ENCODE results near the gene SPATS2.
A peak's percentile ranks its signal among the peaks of the same experiment; 100 is the strongest.
"Not testable (repeated sequence)": the region's sequence is repeated elsewhere in the genome, so short reads cannot be mapped to it uniquely, and the experiment has no call there.

The SPATS2 gene

DNA sequence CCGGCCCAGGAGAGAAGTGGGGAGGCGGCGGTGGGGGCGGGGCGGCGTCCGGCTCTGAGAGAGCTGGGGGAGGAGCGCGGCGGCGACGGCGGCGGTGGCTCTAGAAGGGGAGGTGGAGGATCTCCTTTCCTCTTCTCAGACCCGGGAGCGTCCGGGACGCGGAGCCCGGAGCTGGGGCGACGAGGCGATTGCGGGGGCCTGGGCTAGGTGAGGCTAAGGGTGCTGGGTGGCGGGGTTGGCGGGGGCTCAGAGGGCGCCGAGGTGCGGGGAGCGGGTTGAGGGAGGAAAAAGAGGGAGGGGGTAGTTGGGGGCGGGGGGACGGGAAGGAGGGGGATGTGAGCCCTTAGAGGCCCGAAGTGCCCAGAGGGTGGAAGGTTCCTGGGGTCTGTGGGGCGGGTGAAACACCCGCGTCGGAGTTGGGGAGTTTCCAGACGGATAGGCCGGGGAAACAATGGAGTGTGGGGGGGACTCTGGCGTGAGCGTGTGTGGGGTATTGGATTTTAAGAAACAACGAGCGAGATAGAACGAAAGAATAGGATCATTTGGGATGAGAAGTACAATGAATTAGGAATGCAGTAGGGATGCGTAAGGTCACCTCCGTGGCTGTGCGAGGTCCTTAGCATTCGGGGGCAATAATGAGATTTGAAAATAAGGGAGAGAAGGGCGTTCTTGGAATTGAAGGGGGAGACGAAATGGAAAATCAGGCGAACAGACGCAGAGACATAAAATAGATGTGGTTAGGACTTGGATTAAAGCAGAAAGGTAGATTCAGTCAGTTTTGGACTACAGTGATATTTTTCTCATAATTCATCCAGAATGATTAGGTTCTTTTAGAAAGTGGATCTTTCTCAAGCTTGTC, at the start of gene SPATS2:
SPATS2 (plus strand) TSS at position 82 of the 859 bp plus-strand sequence. CDS start 93,551 bp downstream, outside the sequence.
- no peak for DNase-seq (ENCODE audit: low read depth, low spot score)

DNA sequence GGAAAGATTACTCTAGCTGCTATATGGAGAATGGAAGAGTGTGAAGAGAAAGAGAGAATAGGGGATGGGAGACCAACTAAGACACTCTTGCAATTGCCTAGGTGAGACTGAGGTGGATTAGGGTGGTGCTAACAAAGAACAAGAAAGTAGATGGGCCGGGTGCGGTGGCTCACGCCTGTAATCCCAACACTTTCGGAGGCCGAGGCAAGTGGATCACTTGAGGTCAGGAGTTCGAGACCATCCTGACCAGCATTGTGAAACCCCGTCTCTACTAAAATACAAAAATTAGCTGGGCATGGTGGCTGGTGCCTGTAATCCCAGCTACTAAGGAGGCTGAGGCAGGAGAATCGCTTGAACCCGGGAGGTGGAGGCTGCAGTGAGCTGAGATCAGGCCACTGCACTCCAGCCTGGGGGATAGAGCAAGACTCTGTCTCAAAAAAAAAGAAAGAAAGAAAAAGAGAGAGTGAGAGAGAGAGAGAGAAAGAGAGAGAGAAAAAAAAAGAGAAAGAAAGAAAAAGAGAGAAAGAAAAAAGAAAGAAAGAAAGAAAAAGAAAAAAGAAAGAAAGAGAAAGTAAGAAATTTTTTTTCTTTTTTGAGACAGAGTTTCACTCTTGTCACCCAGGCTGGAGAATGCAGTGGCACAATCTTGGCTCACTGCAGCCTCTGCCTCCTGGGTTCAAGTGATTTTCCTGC, 46.7 kb upstream of the SPATS2 start:
- not testable (repeated sequence) for DNase-seq (ENCODE audit: low read depth, low spot score)

DNA sequence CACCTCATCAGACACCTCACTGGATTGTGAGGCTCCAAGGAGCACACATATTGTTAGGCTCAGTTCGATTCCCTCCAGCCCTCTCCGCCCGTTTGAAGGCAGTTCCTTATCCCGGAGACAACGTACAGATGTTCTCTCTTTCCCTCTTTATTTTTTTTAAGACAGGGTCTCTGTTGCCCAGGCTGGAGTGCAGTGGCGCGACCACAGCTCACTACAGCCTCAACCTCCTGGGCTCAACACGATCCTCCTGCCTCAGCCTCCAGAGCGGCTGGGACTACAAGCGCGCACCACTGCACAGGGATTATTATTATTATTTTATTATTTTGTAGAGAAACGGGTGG, 44.9 kb upstream of the SPATS2 start:
- DNase-seq (ENCODE audit: low read depth, low spot score) = no peak

DNA sequence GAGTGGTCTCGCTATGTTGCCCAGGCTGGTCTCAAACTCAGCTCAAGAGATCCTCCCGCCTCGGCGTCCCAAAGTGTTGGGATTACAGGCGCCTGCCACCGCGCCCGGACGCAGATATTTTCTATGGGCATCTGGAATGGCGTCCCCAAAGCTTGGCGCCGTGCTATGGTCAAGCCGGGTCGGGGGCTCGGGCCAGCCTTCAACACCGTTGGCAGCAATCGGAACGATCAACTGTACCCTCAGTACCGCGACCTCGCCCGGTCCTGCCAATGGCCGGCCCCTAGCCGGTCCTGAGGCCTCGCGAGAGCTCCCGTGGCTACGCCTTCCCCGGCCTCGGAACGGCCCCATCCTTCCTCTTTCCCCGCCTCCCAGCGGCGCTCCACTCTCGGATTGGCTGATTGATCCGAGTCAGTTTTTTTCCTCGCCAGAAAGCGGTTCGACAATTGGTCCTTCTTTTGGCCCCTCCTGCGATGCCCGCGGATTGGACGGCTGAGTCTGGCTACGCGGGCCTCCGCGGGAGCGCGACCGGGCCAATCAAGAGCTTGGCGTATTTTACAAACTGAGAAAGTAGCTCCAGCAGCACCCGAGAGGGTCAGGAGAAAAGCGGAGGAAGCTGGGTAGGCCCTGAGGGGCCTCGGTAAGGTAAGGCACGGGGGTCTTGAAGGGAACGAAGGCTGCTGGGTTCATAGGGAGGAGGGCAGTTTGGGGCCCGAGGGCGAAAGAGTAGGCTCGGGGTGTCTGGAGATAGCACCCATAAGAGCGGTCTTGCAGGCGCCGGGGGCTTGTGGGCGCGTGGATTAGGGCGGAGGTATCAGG, 44.3 kb upstream of the SPATS2 start, which contains the start of gene TROAP:
TROAP (plus strand) TSS at position 548 of the 816 bp plus-strand sequence. CDS start 354 bp downstream, outside the sequence.
- DNase-seq (ENCODE audit: low read depth, low spot score) = peak; percentile 94

DNA sequence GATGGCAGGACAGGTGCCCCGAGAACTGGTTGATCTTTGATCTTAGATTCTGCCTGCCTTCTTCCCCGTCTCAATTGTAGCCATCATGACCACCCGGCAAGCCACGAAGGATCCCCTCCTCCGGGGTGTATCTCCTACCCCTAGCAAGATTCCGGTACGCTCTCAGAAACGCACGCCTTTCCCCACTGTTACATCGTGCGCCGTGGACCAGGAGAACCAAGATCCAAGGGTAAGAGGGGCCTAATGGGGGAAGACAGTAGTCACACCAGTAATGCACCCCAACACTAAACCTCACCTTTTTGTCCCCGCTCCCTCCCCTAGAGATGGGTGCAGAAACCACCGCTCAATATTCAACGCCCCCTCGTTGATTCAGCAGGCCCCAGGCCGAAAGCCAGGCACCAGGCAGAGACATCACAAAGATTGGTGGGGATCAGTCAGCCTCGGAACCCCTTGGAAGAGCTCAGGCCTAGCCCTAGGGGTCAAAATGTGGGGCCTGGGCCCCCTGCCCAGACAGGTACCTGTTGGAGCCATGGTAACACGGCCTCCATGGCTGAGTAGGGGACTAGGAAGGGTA, 43.7 kb upstream of the SPATS2 start:
- DNase-seq (ENCODE audit: low read depth, low spot score) = no peak

DNA sequence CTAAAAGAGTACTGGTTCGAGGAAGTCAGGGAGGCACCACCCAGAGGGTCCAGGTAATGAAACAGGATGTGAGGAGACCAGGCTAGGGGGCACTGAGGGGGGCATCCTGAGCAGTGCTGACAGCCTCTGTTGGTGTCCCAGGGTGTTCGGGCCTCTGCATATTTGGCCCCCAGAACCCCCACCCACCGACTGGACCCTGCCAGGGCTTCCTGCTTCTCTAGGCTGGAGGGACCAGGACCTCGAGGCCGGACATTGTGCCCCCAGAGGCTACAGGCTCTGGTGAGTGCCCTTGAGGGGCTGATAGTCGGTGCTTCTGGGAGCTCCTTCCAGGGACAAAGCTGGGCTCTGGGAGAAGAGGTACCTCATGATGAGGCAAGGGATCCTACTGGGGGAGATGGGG, 41.7 kb upstream of the SPATS2 start:
- DNase-seq (ENCODE audit: low read depth, low spot score) = no peak

DNA sequence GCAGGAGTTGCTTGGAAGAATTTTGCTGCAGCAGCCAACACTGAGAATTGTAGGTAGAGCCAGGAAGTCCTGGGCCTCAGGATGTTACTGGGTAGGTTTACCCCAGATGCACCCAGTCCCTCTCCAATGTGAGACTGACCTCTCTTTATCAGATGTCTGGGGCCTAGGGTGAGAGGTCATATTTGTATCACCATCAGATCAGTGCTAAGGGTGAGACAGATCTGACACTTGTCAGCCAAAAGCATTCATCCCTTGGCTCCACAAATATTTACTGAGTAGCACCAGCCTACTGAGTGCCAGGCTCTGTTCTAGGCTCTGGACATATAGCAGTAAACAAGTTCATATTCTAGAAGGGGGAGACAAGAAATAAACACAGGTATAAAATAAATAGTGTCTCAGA, 39.9 kb upstream of the SPATS2 start:
- DNase-seq (ENCODE audit: low read depth, low spot score) = no peak

DNA sequence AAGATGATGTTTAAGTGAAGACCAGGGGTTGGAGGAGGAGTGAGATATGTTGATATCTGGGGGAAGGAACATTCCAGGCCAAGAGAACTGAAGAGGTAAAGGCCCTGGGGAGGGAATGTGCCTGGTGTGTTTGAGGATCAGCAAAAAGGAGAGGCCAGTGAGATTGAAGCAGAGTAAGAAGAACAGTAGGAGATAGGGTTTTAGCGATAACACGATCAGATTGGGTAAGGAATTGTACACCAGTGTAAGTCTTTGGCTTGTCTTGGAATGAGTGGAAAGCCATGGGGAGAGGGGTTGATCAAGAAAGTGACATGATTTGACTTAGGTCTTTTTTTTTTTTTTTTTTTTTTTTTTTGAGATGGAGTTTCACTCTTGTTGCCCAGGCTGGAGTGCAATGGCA, 39.4 kb upstream of the SPATS2 start:
- DNase-seq (ENCODE audit: low read depth, low spot score) = no peak

DNA sequence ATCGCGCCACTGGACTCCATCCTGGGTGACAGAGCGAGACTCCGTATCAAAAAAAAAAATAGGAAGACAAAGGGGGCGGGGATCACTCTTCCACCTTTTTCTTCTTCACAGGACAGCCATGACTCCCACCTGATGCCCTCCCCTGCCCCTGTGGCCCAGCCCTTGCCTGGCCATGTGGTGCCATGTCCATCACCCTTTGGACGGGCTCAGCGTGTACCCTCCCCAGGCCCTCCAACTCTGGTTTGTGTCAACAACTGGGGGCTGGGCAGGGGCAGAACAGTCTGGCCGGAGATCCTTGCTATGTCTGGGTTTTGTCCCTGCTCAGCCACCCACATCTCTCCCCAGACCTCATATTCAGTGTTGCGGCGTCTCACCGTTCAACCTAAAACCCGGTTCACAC, 38.4 kb upstream of the SPATS2 start:
- DNase-seq (ENCODE audit: low read depth, low spot score) = no peak

DNA sequence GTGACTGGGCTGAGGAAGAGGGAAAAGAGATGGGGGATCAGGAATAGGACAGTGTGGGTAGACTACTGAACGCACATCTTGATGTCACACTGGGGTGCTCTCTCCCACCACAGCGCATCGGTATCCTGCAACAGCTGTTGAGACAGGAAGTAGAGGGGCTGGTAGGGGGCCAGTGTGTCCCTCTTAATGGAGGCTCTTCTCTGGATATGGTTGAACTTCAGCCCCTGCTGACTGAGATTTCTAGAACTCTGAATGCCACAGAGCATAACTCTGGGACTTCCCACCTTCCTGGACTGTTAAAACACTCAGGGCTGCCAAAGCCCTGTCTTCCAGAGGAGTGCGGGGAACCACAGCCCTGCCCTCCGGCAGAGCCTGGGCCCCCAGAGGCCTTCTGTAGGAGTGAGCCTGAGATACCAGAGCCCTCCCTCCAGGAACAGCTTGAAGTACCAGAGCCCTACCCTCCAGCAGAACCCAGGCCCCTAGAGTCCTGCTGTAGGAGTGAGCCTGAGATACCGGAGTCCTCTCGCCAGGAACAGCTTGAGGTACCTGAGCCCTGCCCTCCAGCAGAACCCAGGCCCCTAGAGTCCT, 37.1 kb upstream of the SPATS2 start:
- DNase-seq (ENCODE audit: low read depth, low spot score) = no peak

DNA sequence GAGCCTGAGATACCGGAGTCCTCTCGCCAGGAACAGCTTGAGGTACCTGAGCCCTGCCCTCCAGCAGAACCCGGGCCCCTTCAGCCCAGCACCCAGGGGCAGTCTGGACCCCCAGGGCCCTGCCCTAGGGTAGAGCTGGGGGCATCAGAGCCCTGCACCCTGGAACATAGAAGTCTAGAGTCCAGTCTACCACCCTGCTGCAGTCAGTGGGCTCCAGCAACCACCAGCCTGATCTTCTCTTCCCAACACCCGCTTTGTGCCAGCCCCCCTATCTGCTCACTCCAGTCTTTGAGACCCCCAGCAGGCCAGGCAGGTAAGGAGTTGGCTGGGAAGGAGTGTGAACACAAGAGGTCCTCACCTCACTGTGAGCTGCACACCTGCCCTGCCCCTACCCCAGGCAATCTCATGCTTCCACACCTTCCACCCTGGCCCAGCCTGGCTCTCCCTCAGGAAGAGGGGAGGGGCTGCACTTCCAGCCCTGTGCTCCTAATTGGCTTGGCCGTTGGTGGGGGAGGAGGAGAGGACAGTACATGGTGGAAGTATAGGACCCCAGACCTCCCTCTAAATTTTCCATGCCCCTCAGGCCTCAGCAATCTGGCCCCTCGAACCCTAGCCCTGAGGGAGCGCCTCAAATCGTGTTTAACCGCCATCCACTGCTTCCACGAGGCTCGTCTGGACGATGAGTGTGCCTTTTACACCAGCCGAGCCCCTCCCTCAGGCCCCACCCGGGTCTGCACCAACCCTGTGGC, 36.5 kb upstream of the SPATS2 start:
- DNase-seq (ENCODE audit: low read depth, low spot score) = no peak

DNA sequence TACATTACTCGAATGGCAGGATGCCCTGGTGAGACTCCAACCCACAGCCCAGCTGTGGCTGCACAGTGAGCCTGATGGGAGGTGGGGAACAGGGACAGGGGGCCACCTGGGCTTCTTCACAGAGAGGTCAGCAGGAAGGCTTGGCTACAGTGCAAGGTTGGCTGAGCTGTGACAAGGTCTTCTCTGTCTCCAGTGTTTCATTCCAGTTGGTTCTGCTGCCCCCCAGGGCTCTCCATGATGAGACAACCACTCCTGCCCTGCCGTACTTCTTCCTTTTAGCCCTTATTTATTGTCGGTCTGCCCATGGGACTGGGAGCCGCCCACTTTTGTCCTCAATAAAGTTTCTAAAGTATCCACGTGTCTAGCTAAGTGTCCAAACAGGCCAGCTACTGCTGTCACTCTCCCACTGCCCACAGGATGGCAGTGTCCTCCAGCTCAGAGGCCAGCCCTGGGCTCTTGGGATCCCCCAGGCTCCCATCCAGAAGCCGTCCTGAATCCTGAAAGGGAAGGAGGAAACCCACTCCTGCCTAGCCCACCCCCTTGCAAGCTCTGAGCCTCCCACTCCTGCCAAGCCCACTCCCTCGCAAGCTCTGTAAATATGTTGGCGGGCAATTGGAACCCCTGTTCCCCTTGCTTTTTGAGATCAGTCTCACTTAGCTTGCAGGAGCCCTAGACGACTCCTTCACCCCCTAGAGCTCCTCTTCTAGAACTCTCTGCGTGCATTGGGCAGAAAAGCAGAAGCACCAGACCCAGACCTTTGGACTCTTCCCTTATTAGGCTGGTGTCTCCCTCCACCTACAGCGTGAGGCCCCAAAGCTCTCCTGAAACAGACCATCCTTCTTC, 35.7 kb upstream of the SPATS2 start:
- DNase-seq (ENCODE audit: low read depth, low spot score) = no peak

DNA sequence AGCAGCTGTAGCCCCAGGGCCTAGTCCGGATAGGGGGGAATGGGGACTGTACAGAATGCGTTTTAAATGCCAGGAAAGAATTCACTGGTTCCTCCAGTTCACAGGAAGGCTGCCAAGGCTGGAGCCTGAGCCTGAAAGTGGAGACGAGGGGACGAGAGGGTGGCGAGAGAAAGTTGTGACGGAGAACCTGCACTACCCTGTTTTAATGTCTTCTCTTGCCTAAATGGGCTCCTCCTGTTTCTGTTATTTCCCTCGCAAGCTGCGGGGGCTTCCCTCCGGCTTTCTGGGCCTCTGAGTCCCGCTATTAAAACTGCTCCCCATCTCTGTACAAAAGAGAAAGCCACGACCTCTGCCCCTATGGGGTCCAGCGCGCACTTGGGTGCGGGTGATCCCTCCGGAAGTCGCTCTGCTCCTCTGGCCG, 34.8 kb upstream of the SPATS2 start:
- no peak for DNase-seq (ENCODE audit: low read depth, low spot score)

DNA sequence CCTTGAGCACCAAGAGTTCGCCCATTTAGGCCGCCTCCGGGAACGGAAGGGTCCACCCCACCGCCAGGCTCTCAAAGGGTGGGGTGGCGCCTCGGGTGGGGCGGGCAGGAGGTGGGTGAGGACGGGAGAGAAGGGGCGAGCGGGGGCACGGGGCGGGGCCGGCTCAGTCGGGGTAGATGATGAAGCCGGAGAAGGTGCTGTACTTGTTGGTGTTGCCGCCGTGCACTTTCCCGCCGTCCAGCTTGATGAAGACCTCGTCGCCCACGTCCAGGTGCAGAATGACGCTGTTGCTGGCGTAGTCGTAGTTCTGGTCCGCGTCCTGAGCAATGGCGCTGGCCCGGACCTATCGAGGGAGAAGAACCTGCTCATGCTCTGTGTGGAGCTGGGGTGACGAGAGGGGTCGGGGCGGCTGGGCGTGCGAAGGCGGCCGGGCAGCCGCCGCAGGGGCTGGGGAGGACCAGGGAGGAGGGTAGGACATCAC, 34.3 kb upstream of the SPATS2 start:
- no peak for DNase-seq (ENCODE audit: low read depth, low spot score)

DNA sequence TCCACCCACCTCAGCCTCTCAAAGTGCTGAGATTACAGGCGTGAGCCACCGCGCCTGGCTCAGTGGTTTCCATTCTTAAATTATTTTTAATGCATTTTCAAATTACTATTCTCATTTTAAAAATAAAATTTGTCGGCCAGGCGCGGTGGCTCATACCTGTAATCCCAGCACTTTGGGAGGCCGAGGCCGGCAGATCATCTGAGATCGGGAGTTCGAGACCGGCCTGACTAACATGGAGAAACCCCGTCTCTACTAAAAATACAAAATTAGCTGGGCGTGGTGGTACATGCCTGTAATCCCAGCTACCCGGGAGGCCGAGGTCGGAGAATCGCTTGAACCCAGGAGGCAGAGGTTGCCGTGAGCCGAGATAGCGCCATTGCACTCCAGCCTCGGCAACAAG, 33.5 kb upstream of the SPATS2 start:
- not testable (repeated sequence) for DNase-seq (ENCODE audit: low read depth, low spot score)

DNA sequence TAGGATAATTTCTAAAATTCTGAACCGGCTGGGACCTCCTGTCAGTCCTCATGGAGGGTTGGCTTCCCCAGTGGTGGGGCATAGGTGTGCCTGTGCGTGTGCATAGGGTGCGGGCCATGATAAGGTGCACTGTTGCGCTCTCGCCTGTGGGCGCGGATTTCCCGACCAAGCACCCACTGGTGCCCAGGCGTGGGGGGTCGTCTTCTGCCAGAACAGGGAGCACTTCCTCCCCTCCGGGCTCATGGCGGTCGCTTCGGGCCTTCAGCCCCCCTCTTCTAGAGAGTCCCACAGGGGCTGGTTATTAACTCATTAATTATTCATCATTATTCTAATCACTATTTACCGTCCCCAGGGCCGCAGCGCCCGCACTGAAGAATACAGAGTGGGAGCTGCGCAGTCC, 33.0 kb upstream of the SPATS2 start:
- DNase-seq (ENCODE audit: low read depth, low spot score) = no peak

DNA sequence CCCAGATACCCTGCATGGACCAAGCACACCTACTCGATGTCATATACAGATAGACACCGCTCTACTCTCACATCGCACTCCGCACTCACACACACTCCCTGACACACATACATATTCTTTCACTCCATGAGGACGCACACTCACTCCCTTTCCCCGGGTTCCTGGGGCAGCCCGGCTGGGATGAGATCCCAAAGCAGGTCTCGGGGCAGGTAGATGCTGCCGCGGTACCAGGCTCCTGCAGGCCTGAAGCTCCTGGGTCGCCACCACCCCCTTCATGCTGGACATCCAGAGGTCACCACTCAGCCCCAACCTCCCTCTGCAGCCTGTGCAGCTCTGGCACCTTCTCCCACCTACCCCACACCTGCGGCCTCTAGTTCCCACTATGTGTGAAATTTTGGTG, 32.6 kb upstream of the SPATS2 start:
- no peak for DNase-seq (ENCODE audit: low read depth, low spot score)

DNA sequence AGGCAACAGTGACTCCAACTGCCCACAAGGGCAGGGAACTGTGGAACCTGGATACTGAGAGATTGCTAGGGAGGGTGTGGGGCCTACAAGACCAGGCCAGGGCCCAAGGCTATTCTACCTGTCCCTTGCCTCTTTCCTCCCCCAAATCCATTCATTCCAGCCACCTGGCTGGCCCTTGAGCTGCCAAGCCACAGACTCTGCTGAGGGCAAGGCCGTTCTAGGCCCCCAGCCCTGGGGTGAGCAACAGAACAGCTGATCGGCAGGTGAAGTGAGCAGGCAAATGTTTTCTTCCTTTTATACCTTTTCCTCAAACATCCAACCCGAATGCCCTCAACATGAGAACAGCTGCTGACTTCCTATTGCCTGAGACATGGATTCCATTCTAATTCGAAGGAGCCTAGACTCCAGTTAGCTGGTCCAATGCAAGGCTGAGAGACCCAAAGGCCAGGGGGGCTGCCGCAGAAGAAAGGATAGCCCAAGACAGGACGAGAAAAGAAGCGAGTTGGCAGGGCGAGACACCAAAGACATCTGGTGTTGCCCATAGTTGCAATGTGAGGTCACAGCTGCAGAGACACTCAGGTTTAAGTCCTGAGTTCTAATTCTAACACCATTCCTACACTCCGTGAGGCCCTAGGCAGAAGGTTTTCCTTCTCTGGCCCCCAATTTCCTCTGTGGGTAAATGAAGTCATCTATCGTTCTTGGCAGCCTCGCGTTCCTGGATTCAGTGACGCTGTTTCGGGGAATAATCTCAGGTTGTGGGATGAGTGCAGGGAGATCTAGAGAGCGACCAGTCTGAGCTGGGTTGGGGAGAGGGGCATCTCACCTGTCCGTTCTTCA, 31.9 kb upstream of the SPATS2 start:
- no peak for DNase-seq (ENCODE audit: low read depth, low spot score)

All from activated naive CD8-positive, alpha-beta T cell treated with anti-CD3 and anti-CD28 coated beads, Interleukin-2, amount 50 U/mL, for 16 hours (primary cell).